ENCODE data around the gene CCDC112.
A peak's percentile ranks its signal among the peaks of the same experiment; 100 is the strongest.

The CCDC112 gene

DNA sequence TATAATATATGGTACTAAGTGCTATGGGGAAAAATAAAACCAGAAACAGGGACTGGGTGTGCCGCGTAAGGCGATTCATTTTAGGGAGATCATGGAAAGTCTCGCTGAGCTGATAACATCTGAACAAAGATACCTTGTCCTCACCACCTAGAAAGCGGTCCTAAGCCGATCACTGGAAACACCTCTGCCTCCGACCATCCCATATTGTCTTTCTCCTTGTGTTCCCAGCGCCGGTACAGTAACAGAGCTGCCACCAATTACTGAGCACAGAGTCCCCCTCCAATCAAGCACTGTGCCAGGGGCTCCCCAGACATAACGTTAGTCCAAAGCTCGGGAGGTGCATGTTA, 704 bp downstream of the CCDC112 start:
- DNase-seq (ENCODE audit: low spot score) = no peak
- H3K27ac ChIP-seq = peak overlapping the region; percentile 63
- CTCF ChIA-PET = interaction anchor here (0.9 kb wide), 1 partner anchor 279 kb away, joined by 3 read pairs; no protein-coding TSS in a partner anchor
- TF ChIP-seq, protein P1, sequence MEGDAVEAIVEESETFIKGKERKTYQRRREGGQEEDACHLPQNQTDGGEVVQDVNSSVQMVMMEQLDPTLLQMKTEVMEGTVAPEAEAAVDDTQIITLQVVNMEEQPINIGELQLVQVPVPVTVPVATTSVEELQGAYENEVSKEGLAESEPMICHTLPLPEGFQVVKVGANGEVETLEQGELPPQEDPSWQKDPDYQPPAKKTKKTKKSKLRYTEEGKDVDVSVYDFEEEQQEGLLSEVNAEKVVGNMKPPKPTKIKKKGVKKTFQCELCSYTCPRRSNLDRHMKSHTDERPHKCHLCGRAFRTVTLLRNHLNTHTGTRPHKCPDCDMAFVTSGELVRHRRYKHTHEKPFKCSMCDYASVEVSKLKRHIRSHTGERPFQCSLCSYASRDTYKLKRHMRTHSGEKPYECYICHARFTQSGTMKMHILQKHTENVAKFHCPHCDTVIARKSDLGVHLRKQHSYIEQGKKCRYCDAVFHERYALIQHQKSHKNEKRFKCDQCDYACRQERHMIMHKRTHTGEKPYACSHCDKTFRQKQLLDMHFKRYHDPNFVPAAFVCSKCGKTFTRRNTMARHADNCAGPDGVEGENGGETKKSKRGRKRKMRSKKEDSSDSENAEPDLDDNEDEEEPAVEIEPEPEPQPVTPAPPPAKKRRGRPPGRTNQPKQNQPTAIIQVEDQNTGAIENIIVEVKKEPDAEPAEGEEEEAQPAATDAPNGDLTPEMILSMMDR (conservative IDR thresholded peaks at IDR 0.05; ENCODE audit: low read depth) = no peak
- POLR2A ChIA-PET (ENCODE audit: low non-redundant PET) = no interaction called here

DNA sequence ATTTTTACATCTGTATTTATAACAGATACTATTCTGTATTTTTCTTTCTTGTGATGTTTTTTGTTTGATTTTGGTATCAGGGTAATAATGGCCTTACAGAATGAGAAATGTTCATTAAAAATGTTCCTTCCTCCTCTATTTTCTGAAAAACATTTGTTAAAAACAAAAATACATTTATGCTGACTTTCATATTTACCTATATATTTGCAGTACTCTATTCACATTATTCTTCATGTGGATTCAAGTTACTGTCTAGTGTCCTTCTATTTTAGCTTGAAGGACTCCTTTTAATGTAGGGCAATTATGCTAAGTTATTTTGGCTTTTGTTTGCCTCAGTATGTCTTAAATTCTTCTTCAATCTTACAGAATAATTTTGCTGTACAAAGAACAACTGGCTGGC, 5.1 kb downstream of the CCDC112 start:
- CTCF ChIA-PET = no interaction called here
- POLR2A ChIA-PET (ENCODE audit: low non-redundant PET) = no interaction called here
- H3K27ac ChIP-seq = no peak overlapping the region
- TF ChIP-seq, protein P1 (conservative IDR thresholded peaks at IDR 0.05; ENCODE audit: low read depth) = no peak
- DNase-seq (ENCODE audit: low spot score) = no peak

DNA sequence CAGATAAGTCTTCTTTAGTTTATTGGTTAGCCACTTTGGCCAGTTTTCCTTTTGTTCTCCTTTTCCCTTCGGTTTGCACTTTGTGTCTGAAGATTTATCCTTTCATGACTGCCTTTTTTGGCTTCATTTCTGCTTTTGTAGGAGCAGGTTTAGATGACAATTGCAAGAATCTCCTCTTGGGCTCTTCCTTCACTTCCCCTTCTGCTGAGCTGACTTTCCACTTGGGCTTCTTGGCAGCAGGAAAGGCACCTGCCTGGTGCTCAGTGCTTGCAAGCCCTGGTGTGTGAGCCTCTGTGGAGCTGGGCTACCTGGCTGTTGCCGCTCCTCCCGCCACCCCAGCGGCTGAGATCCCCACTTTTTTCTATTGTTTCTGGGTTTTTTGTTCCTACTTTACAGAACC, 7.3 kb downstream of the CCDC112 start:
- ChIA-PET POLR2A (ENCODE audit: low non-redundant PET) (no interaction called here), CTCF (interaction anchor here (0.8 kb wide), 1 partner anchor 1136 kb away, joined by 3 read pairs; no protein-coding TSS in a partner anchor)
- TF ChIP-seq, protein P1 (conservative IDR thresholded peaks at IDR 0.05; ENCODE audit: low read depth) = no peak
- DNase-seq (ENCODE audit: low spot score) = no peak
- no peak overlapping the region for H3K27ac ChIP-seq

DNA sequence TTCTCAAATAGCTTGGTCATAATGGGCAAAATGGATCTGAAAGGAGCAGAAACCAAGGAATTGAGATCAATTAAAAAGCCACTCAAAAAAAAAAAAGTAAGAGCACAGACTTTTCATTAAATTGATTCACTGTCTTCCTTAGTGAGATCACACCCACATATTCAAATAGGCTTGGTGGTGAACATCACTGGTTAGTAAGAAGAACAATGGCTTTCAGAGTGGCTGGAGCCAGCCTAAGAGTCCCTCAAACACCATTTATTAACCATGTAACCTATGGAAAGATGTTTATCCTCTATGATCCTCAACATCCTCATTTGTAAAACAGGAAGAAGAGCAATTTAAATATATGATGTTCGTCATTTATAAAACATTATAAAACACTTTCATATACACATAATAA, 12.4 kb downstream of the CCDC112 start:
- H3K27ac ChIP-seq = no peak overlapping the region
- ChIA-PET CTCF (no interaction called here), POLR2A (ENCODE audit: low non-redundant PET) (no interaction called here)
- TF ChIP-seq, protein P1 (conservative IDR thresholded peaks at IDR 0.05; ENCODE audit: low read depth) = no peak
- DNase-seq (ENCODE audit: low spot score) = no peak

DNA sequence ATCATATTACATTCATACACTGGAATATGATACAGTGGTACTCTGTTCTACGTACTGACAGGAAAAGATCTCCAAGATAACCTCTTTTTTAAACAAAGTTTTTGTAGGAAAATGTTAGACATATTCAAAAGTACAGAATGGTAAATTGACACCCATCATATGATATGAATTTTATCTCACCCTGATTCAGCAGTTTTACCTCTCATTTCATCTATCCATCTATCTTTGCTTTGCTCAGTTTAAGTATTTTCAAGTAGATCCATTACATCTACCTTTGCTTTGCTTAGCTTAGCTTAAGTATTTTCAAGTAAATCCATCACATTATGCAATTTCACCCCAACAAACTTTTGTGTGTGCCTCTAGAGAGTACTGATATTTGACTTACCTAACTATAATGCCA, 14.3 kb downstream of the CCDC112 start:
- DNase-seq (ENCODE audit: low spot score) = no peak
- ChIA-PET POLR2A (ENCODE audit: low non-redundant PET) (no interaction called here), CTCF (no interaction called here)
- no peak overlapping the region for H3K27ac ChIP-seq
- TF ChIP-seq, protein P1 (conservative IDR thresholded peaks at IDR 0.05; ENCODE audit: low read depth) = no peak

DNA sequence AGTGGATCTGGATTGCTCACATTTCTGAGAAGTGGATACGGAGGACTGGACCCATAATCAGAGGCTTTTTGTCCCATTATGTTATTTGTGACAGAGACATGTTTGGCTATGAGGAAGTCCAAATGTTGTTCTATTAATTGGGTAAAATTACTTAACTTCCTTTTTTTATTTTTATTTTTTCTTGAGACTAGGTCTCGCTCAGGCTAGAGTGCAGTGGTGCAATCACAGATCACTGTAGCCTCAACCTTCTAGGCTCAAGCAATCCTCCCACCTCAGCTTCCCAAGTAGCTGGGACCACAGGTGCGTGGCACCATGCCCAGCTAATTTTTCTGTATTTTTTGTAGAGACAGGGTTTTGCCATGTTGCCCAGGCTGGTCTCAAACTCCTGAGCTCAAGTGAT, 21.9 kb downstream of the CCDC112 start:
- no peak for DNase-seq (ENCODE audit: low spot score)
- ChIA-PET CTCF (interaction anchor here (0.6 kb wide), 1 partner anchor 35 kb away, joined by 5 read pairs; no protein-coding TSS in a partner anchor), POLR2A (ENCODE audit: low non-redundant PET) (no interaction called here)
- TF ChIP-seq, protein P1 (conservative IDR thresholded peaks at IDR 0.05; ENCODE audit: low read depth) = no peak
- no peak overlapping the region for H3K27ac ChIP-seq

All from RWPE1 (cell line).